Astrocyte (in vitro differentiated cells and primary cell): Measurements from ENCODE around the gene PCCA.

Experiments used
- CTCF ChIP-seq: IDR thresholded peaks from 2 replicates; pipeline ENCODE4 v1.5.1; 2011; ENCODE audit warnings: low read depth, mild to moderate bottlenecking, inconsistent platforms, low read length, moderate library complexity; ENCODE audit not compliant: insufficient read depth
- EZH2 ChIP-seq: IDR thresholded peaks from 2 replicates; pipeline ENCODE4 v1.6.1; 2012; ENCODE audit warnings: mild to moderate bottlenecking, low read length, inconsistent platforms; ENCODE audit not compliant: insufficient read depth

- no peak for TF ChIP-seq CTCF
- no peak for TF ChIP-seq EZH2
Measured at GRCh38 chr13:100520936-100521850, 432.3 kb downstream of the PCCA start.
